ENCODE results near the gene PPP1R2. TPM values are rescaled to one million over a fixed set of nuclear protein-coding genes. Genes with fewer than 3 reads are reported as not detected.
"Not testable (repeated sequence)": the region's sequence is repeated elsewhere in the genome, so short reads cannot be mapped to it uniquely, and the experiment has no call there.

The PPP1R2 gene
- polyA plus RNA-seq, 3 donors = 60.6 to 65.4 (median 64.9) TPM

DNA sequence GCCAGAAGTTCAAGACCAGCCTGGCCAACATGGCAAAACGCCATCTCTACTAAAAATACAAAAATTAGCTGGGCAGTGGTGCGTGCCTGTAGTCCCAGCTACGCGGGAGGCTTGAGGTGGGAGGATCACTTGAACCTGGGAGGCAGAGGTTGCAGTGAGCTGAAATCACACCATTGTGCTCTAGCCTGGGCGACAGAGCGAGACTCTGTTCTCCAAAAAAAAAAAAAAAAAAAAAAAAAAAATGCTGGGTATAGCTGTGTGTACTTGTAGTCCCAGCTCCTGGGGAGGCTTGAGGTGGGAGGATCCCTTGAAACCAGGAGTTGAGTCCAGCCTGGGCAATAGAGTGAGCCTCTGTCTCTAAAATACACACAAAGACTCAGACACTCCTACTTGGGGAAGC is 32.0 kb downstream of the PPP1R2 start:
- no peak for DNase-seq (ENCODE audit: extremely low read depth in 1 of 11, low read depth in 9 of 11, low spot score in 4 of 11)

DNA sequence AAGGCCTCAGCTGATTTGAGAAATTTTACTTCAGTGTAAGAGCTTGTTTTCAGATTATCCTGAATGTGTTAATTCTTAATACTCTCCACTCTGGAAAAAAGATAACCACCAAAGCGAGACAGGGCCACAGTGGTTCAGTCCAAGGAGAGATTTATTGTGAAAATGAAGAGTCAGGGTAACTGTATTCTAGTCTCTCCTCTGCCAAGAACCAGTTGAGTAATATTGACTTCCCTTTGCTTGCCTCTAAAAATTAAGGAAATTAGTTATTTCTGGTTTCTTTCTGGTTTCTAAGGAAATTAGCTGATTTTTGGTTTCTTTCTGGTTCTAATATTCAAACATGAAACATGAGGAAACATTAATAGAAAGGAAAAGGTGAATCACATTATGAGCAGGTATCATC is 34.9 kb downstream of the PPP1R2 start:
- DNase-seq (ENCODE audit: extremely low read depth in 1 of 11, low read depth in 9 of 11, low spot score in 4 of 11) = no peak

DNA sequence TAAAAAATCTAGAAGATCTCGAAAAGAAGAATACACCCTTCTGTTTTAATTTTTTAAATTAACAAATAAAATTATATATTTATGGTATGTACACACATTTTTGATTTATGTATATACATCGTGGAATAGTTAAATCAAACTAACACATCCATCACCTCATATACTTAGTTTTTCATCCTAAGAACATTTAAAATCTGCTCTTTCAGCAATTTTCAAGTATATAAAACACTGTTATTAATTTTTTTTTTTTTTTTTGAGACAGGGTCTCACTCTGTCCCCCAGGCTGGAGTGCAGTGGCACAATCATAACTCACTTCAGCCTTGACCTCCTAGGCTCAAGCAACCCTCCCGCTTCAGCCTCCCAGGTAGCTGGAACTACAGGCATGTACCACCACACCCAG is 67.5 kb downstream of the PPP1R2 start:
- no peak for DNase-seq (ENCODE audit: extremely low read depth in 1 of 11, low read depth in 9 of 11, low spot score in 4 of 11)

DNA sequence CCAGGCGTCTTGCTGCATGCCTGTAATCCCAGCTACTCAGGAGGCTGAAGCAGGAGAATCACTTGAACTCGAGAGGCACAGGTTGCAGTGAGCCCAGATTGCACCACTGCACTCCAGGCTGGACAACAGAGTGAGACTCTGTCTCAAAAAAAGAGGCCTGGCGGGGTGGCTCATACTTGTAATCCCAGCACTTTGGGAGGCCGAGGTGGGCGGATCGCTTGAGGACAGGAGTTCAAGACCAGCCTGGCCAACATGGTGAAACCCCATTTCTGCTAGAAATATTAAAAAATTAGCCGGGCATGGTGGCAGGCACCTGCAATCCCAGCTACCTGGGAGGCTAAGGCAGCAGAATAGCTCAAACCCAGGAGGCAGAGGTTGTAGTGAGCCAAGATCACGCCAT is 68.0 kb downstream of the PPP1R2 start:
- not testable (repeated sequence) for DNase-seq (ENCODE audit: extremely low read depth in 1 of 11, low read depth in 9 of 11, low spot score in 4 of 11)

DNA sequence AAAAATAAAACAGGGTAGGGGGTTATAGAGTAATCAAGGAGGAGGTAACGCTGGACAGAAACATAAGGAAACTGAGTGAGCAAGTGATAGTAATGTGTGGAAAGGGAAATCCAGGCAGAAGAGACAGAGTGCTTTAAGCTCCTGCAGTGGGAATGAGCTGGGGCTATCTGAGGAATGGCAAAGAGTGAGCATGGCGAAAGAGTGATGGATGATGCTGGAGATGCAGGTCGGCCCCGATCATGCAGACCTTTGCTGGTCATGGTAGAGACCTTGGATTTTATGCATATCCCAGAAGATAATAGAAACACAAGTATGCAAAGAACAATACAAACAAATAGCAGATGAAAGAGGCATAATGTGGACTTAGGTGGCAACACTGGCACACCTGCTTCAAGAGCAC is 74.3 kb downstream of the PPP1R2 start:
- no peak for DNase-seq (ENCODE audit: extremely low read depth in 1 of 11, low read depth in 9 of 11, low spot score in 4 of 11)

DNA sequence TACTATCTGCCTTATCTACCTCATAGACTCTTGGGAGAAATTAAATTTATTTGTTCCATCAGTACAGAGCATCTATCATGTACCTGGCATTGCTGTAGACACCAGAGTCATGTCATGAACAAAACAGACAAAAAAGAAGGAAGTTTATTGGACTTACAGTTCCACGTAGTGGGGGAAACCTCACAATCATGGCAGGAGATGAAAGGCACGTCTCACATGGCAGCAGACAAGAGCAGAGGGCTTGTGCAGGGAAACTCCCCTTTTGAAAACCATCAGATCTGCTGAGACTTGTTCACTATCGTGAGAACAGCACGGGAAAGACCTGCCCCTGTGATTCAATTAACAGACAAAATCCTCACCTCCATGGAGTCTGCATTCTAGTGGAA is 74.7 kb downstream of the PPP1R2 start:
- no peak for DNase-seq (ENCODE audit: extremely low read depth in 1 of 11, low read depth in 9 of 11, low spot score in 4 of 11)

DNA sequence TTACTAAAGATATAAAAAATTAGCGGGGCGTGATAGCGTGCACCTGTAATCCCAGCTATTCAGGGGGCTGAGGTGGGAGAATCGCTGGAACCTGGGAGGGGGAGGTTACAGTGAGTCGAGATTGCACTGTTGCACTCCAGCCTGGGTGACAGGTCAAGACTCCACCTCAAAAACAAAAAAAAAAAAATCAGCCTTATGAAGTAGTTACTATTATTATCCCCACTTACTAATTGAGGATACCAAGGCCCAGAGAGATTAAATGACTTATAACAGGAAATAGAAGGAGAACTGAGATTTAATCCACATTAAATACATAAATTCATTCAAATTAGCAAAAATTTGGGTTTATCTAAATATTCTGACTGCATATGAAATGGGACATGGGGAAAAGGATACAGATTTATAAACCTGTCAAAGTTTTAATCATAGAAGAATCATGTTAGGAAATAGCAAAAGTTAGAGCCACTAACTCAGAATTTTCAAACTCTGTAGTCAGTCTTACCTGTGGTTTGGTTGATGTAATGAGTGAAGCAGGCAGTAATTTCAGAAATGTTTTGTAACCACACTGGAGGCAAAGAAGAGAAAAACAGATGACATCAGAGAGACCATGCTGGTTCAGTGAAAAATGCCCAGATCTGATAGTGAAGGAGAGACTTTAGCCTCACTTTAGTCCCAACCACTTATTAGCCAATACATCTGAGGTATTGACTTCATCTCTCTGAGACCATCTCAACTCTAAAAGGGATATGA is 75.3 kb downstream of the PPP1R2 start:
- no peak for DNase-seq (ENCODE audit: extremely low read depth in 1 of 11, low read depth in 9 of 11, low spot score in 4 of 11)

DNA sequence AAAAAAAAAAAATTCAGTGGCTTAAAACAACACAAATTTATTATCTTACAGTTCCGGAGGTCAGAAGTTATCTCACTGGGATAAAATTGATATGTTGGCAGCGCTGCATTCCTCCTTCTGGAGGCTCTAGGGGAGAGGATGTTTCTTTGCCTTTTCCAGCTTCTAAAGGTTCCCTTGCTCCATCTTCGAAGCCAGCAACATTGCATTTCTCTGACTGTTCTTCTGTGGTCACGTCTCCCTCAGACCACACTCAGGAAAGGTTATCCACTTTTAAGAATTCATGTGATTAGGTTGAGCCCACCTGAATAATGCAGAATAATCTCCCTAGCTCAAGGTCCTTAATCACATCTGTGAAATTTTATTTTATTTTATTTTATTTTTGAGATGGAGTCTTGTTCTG is 76.9 kb downstream of the PPP1R2 start:
- DNase-seq (ENCODE audit: extremely low read depth in 1 of 11, low read depth in 9 of 11, low spot score in 4 of 11) = no peak

Other genes with a start within 250 kb of the PPP1R2 start
- gene ACAP2, start 100.3 kb downstream of the PPP1R2 start, polyA plus RNA-seq (ENCODE audit: insufficient read length in 3 of 3) = 10 to 100 TPM; 32.0 to 37.2 (median 33.8) TPM
- gene APOD, start 40.6 kb upstream of the PPP1R2 start, polyA plus RNA-seq (ENCODE audit: insufficient read length in 3 of 3) = 1 to 10 TPM; 8.2 to 9.6 (median 9.5) TPM
- 10 to 100 TPM; 16.3 to 37.2 (median 16.7) TPM for gene MUC20, start 177.7 kb upstream of the PPP1R2 start, polyA plus RNA-seq (ENCODE audit: insufficient read length in 3 of 3)